HPDE6-E6E7 (cell line): Measurements from ENCODE around the gene CRYZ.

Source experiments
- DNase-seq: peaks from one replicate; pipeline ENCODE4 v3.0.0; 2011; ENCODE audit warnings: missing footprints; ENCODE audit errors: extremely low spot score

The CRYZ gene

DNA sequence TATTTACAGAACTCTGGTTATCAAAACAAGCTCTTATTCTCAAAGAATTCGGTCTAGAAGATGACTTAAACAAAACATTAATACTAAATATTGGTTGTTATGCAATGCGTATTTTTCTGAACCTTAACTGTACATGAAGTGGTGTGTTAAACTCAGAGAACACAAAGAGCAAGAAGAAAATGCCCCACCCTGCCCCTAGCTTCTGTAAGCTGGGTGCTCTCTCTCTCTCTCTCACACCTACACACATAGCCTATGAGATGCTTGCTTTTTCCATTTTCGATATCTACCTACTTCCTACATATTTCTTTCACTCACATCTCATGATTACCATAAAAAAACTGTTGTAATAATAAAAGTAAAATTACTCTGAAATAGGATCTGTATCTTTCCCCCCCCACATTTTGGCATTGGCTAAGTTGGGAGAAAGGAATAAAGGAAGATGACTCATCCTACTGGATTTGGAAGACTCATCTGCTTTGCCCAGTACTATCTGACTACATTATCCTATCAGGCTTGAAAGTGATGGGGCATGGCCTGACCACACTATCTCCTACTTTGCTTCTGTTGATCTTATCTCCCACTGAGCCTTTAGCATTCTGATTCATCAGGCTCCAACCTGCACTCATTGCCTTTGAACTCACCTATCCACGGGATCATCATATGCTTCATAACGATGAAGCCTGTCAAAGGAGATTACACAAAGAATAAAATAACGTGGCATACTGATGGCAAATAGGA, 2.9 kb downstream of the CRYZ start:
- no peak for DNase-seq

DNA sequence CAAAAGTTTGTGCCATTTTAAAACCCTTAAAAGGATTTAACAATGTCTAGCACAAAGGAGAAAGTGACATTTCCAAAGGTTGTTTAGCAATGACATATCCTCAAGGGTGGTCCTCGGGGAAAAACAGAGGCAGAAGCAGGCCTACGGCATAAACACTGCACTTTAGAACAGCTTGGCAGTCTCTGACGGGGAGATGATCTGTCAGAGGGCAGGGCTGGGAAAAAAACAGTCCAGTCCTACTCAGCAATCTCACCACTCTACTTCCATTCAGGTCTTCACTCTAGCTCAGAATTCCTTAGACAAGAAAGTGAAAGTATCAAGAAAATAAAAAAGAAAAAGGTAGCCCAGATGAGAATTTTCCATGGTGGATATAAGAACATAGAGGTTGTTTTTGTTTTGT, 4.1 kb downstream of the CRYZ start:
- no peak for DNase-seq

DNA sequence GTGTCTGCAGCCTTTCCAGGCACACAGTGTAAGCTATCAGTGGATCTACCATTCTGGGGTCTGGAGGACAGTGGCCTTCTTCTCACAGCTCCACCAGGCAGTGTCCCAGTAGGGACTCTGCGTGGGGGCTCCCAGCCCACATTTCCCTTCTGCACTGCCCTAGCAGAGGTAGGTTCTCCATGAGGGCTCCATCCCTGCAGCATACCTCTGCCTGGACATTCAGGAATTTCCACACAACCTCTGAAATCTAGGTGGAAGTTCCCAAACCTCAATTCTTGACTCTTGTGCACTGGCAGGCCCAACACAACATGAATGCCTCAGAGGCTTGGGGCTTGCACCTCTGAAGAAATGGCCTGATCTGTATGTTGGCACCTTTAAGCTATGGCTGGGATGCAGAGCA, 6.8 kb downstream of the CRYZ start:
- DNase-seq = no peak

DNA sequence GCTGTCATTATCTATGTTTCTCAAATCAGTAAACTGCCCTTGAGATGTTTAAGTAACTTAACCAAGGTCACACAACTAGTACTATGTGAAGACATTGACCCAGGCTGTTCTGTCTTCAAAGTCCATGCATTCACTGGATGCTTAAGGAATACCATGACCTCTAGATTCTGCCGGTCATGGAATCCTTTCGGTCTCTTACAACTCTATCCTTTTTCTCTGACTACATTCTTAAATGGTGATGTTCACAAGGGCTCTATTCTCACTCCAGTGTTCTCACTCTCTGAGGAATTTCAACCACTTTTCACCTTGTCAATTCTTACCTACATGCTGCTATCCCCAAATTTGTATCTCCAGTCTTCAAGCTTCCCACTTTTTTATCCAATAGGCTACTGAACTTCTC, 15.2 kb downstream of the CRYZ start:
- DNase-seq = no peak

DNA sequence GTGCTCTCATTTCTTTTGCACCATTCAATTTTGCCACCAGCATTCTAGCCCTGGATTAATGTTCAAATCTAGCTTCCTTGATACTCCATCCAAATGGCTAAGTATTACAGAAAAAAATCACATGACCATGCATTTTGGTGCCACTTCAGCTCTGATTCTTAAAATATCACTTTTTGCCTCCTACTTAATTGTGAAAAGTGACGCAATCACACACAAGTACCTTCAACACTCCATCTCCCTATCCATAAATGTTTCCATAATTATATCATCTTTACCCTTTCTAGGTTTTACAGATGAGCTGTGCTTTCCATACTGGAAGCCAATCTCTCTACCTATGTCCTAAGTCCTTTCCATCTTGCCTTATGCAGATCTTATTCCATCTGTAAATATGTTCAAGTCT, 16.0 kb downstream of the CRYZ start:
- no peak for DNase-seq

DNA sequence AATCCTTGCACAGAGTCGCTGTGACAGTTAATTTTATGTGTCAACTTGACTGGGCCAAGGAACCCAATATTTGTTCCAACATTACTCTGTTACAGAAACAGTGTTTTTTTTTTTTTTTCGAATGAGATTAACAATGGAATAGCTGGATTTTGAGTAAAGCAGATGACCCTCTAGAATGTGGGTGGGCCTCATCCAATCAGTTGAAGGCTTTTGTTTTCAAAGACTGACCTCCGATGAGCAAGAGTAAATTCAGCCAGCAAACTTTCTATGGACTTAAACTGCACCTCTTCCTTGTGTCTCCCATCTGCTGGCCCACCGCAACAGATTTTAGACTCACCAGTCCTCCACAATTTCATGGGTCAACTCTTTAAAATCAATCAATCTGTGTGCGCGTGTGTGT, 17.0 kb downstream of the CRYZ start:
- DNase-seq = no peak

DNA sequence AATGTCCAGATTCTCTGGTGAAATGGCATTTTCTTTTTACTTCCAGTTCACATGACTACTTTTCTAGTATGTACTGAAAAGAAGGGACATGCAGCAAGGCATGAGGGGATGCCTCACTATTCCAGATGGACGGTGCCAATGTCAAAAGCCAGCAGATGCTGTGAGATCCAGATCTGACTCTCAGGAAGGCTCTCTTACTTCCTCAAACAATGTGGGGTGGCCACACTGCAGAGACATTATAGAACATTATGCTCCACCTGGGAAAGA, 17.7 kb downstream of the CRYZ start:
- no peak for DNase-seq

DNA sequence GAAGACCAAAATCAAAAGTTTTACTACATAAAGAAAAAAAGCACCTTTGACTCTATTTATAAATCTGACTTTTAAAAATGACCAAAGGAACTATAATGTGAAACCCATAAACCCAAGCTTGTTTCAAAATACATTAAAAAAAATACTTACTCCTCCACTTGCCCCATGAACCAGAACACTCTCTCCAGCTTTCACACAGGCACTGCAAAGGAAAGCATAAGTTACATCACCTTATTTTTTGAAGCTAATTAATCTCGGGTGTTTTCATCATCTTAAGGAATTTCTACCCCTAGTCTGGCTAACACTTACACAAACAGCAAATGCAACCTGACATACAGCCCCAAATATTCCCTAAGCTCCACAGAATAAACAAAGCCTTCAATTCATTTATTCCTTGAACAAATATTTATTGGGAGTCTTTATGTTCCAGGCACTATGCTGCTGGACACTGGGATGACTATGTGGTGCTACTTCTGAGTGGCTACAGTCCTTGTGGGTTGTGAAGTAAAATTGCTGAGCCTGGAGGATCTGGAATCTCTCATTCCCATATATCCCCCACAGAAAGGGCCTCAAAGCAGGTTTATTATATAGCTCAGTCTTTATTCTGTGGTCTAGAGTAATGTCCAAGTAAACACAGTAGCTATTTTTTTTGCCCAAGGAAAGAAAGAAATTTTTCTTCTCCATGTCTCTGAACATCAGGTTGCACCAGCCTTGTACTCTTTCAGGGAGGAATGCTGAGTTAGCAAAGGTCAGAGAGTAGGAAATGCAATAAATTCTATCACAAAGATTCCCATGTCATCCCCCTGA, 18.2 kb downstream of the CRYZ start:
- no peak for DNase-seq

DNA sequence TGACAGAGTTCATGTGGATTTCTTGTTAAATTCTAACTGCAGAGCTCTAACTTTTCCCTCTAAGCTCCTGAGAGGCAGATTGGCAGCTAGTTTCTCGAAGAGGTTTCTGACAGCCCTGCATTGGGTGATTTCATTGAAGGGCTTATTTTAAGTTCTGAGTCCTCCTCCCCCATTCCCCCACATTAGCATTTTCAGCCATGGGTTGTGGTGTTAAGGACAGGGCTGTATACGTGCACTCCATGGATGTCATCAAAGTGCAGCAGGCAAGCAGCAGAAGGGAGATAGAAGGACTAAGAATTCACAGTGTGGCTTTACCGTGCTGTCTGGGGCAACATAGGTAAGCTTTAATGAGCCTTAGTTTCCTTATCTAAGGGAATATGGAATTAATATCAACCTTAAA, 19.0 kb downstream of the CRYZ start:
- no peak for DNase-seq

DNA sequence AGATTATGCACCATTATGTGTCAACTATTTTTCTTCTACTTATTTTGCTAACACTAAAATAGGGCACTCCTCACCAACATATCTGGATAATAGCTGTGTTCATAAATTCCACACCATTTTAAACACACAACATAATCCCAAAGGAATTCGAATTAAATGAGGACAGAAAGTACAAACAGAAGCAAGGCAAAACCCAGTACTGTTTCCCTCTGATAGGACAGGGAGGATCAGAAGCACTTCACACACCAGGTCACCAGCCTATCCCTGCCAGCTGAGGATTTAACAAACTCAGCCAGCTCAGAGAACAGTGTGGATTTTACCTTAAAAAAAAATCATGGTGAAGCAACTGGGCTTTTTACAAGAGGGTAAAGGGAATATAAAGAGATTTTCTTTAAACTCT, 20.0 kb downstream of the CRYZ start:
- DNase-seq = no peak

DNA sequence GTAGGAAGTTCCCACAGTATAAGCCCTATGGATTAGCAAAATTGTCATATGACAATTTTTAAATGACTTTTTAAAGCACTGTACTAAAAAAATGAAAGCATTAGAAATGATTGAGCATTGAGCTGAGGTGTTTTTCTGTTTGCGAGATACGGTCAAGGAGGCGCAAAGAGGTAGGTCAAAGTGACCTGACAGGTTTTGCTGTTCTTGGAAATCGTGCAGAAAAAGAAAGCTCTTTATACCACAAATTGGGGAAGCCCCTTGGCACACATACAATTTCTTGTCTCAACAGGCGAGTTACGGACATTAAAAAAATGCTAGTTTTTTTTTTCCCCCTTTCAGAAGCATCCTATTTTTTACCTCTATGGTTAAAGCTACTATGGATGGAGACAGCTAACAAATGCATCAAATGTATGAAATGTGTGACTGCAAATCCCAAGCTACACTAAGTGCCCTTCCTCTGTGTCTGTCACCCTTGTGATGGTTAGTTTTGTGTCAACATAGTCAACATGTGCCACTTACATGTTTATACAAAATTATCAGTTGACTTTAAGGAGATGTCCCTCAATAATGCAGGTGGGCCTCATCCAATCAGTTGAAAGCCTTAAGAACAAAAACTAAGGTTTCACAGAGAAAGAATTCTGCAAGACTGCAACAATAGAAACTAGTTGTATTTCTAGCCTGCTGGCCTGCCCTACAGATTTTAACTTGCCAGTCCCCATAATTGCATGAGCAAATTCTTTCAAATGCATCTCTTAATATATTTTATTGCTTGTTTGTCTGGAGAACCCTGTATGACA, 29.3 kb downstream of the CRYZ start:
- no peak for DNase-seq

DNA sequence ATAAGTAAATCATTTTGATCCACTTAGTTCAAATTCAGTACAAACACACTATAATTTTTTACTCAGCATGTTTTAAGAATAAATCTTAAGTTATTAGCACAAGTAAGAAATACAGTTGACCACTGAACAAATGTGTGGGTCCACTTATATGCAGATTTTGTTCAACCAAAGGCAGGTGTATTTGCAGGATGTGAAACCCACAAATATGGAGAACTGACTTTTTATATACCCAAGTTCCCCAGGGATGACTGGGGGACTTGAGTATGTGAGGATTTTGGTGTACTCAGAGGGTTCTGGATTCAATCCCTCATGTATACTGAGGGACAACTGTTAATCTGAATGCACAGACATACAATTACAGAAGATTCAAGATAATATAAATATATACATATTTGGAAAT, 33.5 kb downstream of the CRYZ start:
- DNase-seq = no peak

DNA sequence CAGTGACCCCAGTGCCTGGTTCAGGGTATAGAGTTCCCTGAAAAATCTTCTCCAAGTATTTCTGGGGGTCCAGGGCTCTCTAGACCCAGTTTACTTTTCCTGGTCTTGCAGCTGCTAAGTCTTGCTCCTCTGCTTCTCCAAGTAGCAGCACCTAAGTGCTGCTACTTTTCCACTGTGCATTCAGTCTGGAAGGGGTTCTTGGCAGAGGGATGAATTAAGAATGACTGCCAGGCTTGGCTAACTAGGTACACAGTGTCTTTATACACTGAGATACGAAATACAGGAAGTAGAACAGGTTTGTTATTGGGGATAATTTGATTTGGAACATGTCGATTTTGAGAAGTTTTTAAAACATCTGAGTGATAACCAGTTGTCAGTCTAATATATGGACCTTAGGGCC, 35.0 kb downstream of the CRYZ start:
- no peak for DNase-seq

DNA sequence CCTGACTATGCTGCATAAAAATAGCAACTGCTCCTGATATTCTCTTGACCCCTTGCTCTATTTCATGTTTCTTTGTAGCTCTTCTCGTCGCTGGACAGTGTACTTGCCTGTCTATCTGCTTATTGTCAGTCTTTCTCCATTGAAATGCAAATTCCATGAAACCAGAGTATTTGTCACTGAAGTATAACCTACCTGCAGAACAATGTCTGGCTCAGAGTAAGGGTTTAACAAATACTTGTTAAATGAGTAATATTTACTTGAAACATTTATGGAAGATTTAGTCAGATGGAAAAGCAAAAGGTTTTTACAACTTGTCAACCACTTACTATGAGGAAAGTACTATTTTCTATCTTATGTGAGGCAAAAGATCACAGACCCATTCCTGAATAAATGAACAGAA, 39.4 kb downstream of the CRYZ start:
- DNase-seq = no peak

DNA sequence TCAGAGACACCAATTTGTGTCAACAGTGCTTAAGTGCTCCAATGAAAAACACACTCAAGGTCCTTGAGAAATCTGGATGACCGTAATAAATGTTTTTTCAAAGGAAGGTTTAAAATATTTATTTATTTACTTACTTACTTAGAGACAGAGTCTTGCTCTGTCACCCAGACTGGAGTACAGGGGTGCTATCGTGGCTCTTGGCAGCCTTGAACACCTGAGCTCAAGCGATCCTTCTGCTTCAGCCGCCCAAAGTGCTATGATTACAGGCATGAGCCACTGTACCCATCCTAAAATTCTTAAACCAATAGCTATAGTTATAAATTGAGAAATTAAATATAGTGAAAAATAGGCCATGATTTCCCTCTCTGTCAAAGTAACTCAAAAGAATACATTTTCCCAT, 41.9 kb downstream of the CRYZ start:
- no peak for DNase-seq

DNA sequence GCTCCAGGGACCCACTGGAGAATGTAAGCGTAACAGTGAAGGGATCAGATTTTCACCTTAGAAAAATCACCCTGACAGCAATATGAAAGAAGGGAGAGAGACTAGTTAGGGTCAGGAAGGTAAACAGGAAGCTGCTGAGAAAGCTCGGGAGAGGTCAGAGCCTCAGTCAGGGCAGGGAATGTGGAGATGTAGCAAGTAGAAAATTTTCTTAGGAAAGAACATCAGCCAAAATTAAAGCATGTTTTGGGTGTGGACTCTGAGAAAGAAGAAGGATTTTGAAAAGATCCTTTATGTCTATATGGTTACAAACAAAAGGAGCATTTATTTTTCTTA, 42.5 kb downstream of the CRYZ start:
- DNase-seq = no peak

DNA sequence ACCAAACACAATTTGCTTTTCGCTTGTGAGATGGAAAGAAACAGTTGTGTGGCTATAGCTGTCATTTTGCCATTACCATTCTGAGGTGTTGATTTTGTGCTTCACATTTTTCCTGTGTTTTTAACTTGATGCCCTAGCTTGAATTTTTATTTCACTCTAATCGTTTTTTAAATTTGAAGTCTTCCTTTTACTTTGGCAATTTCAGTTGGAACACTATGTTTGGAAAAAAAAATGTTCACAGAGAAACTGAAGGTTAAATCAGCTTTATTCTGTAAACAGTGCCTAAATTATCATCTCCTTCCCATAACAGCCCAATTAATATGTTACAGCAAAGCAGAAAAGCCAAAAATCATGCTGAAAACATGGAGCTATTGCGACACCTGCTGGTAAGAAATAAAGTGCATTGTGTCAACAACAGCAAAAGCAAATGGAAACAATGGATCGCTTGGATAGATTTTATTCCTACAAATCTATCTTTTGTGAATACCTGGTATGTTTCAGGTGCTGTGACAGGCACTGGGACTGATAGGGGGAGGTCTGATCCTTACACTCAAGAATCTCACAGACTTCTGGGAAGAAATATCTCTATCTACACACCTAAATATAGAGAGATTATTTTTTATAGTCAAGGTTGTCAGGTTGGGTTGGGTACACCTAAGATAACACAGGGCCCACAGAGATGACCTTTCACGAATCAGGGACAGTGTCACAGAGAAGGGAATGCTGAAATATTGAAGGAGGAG, 43.1 kb downstream of the CRYZ start:
- no peak for DNase-seq

DNA sequence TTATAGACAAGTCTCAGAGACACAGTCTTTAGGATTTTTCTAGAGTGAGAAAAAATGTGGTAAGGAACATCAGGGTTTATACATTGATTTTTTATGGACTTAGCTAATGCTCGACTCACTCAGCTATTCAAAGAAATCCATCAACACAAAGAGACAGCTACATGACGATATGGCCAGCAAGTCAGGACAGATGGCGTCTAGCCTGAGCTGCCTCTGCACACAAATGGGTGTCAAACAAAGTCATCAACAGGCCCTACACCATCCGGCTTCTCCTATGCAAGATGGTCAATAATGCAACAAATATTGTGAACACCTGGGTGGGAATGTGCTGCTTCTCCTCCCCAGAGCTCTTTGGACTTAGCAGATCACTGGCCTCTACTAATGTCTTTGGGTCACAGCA, 45.9 kb downstream of the CRYZ start:
- DNase-seq = no peak

DNA sequence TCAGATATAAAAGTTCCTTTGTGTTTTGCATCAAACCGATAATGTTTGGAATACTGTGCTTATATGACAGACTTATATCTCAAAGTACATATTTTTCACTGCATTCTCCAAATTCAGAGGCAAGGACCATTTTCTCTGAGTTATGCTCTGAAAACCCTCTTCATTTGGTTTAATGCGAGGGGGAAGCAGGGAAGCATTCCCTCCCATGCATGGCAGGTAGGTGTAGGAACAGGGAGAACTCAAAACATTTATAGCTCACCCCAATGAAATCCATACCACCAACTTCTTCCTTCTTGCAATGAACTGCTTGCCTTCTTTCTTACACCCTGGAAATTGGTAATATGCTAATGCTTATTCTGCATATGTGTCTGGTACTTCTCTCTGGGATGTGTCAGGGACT, 48.5 kb downstream of the CRYZ start:
- DNase-seq = no peak

DNA sequence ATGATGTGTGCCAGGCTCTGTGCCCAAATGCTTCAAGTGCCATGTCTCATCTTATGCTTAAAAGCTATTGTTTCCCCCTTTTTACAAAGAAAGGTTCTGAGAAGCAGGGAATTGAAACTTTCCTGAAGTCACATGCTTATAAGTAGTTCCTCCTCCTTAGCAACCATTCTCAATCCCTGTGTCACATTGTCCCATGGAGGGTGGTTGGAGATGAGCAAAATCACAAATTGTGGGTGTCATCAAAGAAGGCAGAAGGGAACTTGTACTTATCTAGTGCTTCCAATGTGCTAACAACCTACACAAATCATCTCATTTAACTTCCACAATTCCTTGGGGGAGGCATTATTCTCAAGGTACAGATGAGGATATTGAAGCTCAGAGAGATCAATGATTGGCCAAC, 49.2 kb downstream of the CRYZ start:
- DNase-seq = no peak

DNA sequence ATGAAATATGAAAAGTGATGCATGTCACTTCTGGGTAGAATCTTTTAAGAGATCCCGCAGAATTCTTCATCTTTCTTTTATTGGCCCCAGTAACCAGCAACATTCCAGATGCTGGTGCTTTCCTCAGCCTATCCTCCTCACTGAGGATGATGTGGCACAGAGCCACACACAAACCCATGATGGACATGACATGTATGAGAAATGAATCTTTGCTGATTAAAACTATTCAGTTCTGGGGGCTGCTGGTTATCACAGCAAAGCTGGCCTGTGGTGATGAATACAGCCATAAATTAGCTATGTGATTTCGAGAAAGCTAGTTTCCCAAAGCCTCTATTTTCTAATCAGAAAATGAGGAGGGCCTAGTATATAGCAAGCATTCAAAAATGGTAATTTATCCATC, 51.0 kb downstream of the CRYZ start:
- no peak for DNase-seq

DNA sequence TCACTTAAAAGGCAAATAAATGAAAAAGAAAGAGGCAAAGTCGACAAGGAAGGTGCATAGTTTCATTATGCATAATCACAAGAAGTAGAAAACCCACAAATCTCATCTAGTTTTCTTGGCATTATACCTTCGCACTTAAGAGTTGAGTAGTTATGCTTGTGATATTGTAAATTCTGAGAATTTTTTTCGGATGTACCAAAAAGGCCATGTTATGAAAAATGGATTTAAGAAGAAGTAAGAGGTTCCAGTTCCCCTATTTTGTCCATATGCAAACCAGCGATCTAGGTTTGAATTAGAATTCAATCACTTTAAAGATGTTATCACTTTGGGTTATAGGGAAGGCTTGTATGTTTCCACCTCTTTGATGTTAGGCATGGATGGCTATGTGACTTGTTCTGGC, 51.4 kb downstream of the CRYZ start:
- DNase-seq = no peak

DNA sequence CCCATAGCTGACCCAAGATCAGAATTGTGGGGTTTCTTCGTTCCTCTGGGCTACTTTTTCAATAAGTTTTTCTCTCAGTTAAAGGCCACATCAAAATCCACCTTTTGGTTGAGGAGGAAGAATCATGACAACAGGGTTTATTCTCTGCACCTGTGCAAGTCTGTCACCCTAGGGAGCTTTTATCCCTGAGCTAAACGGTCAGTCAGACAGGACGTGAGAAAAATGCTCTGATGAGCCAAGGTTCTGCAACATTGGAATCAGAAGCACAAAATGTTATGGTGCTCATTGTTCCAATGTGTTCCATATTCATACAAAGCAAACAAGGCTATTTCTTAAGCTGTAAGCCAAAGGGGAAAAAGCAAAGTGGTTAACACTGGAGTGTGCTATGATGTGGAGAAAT, 51.8 kb downstream of the CRYZ start:
- DNase-seq = no peak
